Testis (tissue), 3 donors: Measurements from ENCODE around the gene SLC39A7. TPM values are rescaled to one million over a fixed set of nuclear protein-coding genes. Genes with fewer than 3 reads are reported as not detected.

Experiments used
- DNase-seq: peaks from one replicate; pipeline ENCODE4 v3.0.0-alpha.2; 2019
- H3K27ac ChIP-seq, 2 donors: fragments of 200-600 bp; sonication (generic); one replicate each; pipeline ENCODE4 v1.5.1; 2019
- H3K27me3 ChIP-seq: fragments of 200-600 bp; sonication (generic); one replicate; pipeline ENCODE4 v1.5.1; 2019
- H3K36me3 ChIP-seq: fragments of 200-600 bp; sonication (generic); one replicate; pipeline ENCODE4 v1.5.1; 2017; ENCODE audit warnings: low read depth; ENCODE audit errors: missing control alignments
- H3K4me1 ChIP-seq: fragments of 200-600 bp; sonication (generic); one replicate; pipeline ENCODE4 v1.5.1; 2019
- H3K4me3 ChIP-seq, 2 donors: fragments of 200-600 bp; sonication (generic); one replicate each; pipeline ENCODE4 v1.5.1; 2017 to 2019
- H3K9me3 ChIP-seq: fragments of 200-600 bp; sonication (generic); one replicate; pipeline ENCODE4 v1.5.1; 2017
- CTCF ChIP-seq, 3 experiments: fragments of 450-650 bp in 2 of 3; fragments of 200-600 bp in 1 of 3; sonication (generic) in 1 of 3; IDR thresholded peaks; one replicate each; pipeline ENCODE4 v1.5.1; 2016 to 2019; ENCODE audit warnings: antibody characterized with exemption in 3 of 3, mild to moderate bottlenecking in 2 of 3, moderate library complexity in 1 of 3
- POLR2A ChIP-seq: fragments of 450-650 bp; IDR thresholded peaks from one replicate; pipeline ENCODE4 v1.6.1; 2017; ENCODE audit warnings: antibody characterized with exemption, mild to moderate bottlenecking, moderate library complexity
- WGBS, 2 donors: methylation state at CpG; one replicate each; pipeline ENCODE4 v1.1.5; 2018; 5-methylcytosine and 5-hydroxymethylcytosine counted together
- intact Hi-C: fragments of 100-400 bp; cut with DNase I; formaldehyde crosslinking; loops from one replicate; pipeline ENCODE4 v1.15.1; 2023; ENCODE audit warnings: low total_unique reads
- polyA plus RNA-seq: library from polyadenylated mRNA; stranded (reverse); fragments of 350-450 nt; fragmentation: Illumina TruSeq; extraction: RNeasy Lipid Tissue Mini Kit (QIAGEN cat#74804); gene quantifications from one replicate; pipeline ENCODE4 v1.2.3, GENCODE V29; 2014; ENCODE audit warnings: low read depth, low replicate concordance; ENCODE audit not compliant: insufficient read depth
- total RNA-seq, 2 donors: library from RNA; depleted of rRNA; stranded (reverse); fragments of >200 nt; gene quantifications; one replicate each; pipeline ENCODE4 v1.2.3, GENCODE V29; 2016

The SLC39A7 gene
- total and polyA plus RNA-seq, 3 donors from 2014 or later: 79.1 to 87.7 (median 85.7) TPM

- no peak for DNase-seq
- whole genome bisulfite sequencing, 2 donors: 68 to 77% methylated on average over 4 to 9 of the region's 9 CpGs
- H3K9me3 ChIP-seq: no peaks in the 10 kb centered on the region
- TF ChIP-seq CTCF (IDR thresholded peaks at IDR 0.05) (no peak), POLR2A (no peak)
- H3K36me3 ChIP-seq: no peaks in the 10 kb centered on the region
- no peaks in the 10 kb centered on the region for H3K4me1 ChIP-seq
- H3K27ac ChIP-seq: no peak overlapping the region
- no peak overlapping the region for H3K4me3 ChIP-seq
- no peaks in the 10 kb centered on the region for H3K27me3 ChIP-seq
- intact Hi-C loops: no loop called here
Observed at GRCh38 chr6:33185190-33185589, 15.5 kb upstream of the SLC39A7 start.

GRCh38 chr6:33185654-33186187 is 14.9 kb upstream of the SLC39A7 start:
- no peak for DNase-seq
- TF ChIP-seq CTCF (IDR thresholded peaks at IDR 0.05) (no peak), POLR2A (no peak)
- no peaks in the 10 kb centered on the region for H3K9me3 ChIP-seq
- H3K27me3 ChIP-seq: no peaks in the 10 kb centered on the region
- whole genome bisulfite sequencing, 2 donors: 83 to 91% methylated on average over 4 of the region's 4 CpGs
- H3K4me3 ChIP-seq: no peak overlapping the region
- no peaks in the 10 kb centered on the region for H3K36me3 ChIP-seq
- no peak overlapping the region for H3K27ac ChIP-seq
- H3K4me1 ChIP-seq: no peaks in the 10 kb centered on the region
- intact Hi-C loops: no loop called here

DNA sequence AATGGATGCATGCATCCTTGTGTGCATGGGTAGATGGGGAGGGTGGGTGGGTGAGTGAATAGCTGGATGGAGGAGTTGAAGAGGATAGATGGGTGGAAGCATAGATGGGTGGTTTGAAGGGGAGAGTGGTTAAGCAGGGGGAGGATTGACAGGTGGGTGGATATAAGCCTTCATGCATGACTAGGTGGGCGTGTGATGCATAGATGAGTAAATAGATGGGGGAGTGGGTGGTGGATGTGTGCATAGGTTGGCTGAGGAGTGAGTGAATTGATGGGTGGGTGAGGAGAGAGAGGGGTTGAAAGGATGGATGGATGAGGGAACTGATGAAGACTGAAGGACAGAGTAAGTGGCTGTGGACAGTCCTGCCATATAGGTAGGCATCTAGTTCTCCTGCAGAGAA is 12.9 kb upstream of the SLC39A7 start:
- WGBS, 2 donors: 88 to 98% methylated on average over 1 of the region's 1 CpG
- H3K4me1 ChIP-seq: peaks cover 11% of the 10 kb centered on the region
- DNase-seq: no peak

DNA sequence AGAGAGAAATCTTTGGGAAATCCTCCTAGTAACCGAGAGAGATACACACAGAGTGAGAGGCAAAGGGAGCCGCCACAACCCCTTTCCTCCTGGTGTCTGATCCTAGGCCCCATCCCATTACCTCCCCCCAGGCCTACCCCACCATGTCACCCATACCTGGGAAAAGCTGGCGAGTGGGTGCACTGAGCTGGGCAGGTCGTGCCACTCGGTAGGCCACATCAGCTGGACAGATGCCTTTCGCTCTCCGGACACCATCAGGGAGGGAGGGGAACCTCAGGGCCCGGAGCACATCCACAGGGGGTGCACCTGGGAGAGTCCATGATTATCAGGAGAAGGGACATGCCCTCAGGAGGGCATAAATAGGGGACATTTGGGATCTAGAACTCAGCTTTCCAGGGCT is 11.5 kb upstream of the SLC39A7 start:
- H3K4me1 ChIP-seq: peaks cover 12% of the 10 kb centered on the region
- no peak for DNase-seq
- WGBS, 2 donors: 92 to 93% methylated on average over 8 of the region's 8 CpGs
- TF ChIP-seq CTCF (IDR thresholded peaks at IDR 0.05): no peak
- TF ChIP-seq POLR2A: no peak
- no peaks in the 10 kb centered on the region for H3K36me3 ChIP-seq
- H3K27me3 ChIP-seq: no peaks in the 10 kb centered on the region
- intact Hi-C loops: no loop called here
- H3K27ac ChIP-seq: no peak overlapping the region
- no peak overlapping the region for H3K4me3 ChIP-seq
- H3K9me3 ChIP-seq: no peaks in the 10 kb centered on the region

More for the DNA sequence above, 12.9 kb upstream of the SLC39A7 start:
- H3K27me3 ChIP-seq: no peaks in the 10 kb centered on the region
- no peak overlapping the region for H3K4me3 ChIP-seq
- no peak overlapping the region for H3K27ac ChIP-seq
- no peaks in the 10 kb centered on the region for H3K9me3 ChIP-seq
- no peaks in the 10 kb centered on the region for H3K36me3 ChIP-seq
- intact Hi-C loops: no loop called here
- TF ChIP-seq POLR2A: no peak
- no peak for TF ChIP-seq CTCF (IDR thresholded peaks at IDR 0.05)
